Astrocyte of the cerebellum (primary cell): ENCODE measurements around the gene RAC2.

Source experiments
- DNase-seq: peaks from one replicate; pipeline ENCODE4 v3.0.0-alpha.2; 2011; ENCODE audit warnings: low read depth
- H3K4me3 ChIP-seq: 2 replicates; pipeline ENCODE4 v1.5.1; 2011; ENCODE audit warnings: mild to moderate bottlenecking, low read depth, low read length, moderate library complexity
- CTCF ChIP-seq: IDR thresholded peaks from 2 replicates; pipeline ENCODE4 v1.5.1; 2012; ENCODE audit warnings: low read length, low read depth, moderate library complexity, mild to moderate bottlenecking; ENCODE audit errors: missing control alignments
- in situ Hi-C: cut with HindIII; loops from 2 replicates; pipeline ENCODE4 v1.10.0; 2017; ENCODE audit warnings: low sequenced_read_pairs

RAC2 gene

DNA sequence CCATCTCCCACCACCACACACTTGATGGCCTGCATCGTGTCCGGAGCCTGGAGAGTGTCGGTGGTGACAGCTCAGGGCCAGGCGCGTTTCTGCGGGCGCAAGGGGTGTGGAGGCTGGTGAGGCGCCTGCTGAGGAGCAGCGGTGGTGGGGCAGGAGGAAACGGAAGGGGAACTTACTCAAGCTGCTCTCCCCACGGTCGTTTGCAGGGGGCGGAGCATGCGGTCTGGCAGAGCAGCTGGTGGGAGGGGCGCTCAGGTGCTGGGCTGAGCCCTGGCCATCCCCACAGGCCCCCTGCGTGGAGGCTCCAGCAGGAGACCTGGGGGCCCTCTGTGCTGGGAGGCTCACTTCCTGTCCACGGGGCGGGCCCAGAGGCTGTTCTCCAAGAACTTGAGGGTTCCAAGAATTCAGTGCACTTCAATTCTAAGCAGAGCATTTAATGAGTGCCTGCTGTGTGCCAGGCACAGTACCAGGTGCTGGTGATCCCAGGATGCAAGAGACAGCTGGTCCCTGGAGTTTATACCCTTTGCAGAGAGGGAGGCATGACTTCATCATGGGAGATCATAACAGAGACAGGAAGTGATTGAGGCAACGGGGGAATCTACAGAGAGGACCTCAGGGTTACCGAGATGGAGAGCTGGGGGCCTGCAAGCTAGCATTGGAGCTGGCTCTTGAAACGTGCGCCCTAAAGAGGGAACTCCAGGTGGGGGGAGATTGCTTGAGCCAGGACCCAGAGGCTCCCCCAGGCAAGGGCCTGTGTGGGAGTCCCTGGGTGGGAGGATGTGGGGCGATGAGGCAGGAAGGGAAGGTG, at the start of gene RAC2:
Gene RAC2, minus strand, starts transcription at position 156 of the 808 bp plus-strand sequence. Its CDS starts 121 bp downstream, at position 35.
- peak within 1 kb of the TSS; percentile 33 for H3K4me3 ChIP-seq
- in situ Hi-C loops, result no loop called here
- TF ChIP-seq CTCF, result no peak
- no peak for DNase-seq

DNA sequence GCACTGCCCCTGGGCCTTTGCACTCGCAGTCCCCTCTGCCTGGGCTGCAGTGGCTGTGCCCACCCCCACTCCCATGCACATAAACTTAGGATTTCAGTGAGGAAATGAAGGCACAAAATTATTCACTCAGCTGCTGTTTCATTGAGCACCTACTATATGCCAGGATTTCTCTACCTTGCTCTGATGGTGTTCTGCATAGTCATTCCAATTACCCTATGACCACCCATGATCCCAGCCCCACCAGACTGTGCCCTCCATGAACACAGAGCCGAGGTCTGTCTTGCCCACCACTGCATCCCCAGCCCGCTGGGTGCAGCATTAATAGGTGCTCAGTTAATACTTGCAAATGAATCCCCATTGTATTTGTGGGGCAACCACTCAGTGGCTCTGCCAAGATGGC, 49.1 kb upstream of the RAC2 start:
- in situ Hi-C loops, result no loop called here
- H3K4me3 ChIP-seq, result no peak overlapping the region
- DNase-seq, result no peak
- no peak for TF ChIP-seq CTCF

GRCh38 chr22:37292641-37293040, 48.6 kb upstream of the RAC2 start:
- in situ Hi-C loops, result no loop called here

DNA sequence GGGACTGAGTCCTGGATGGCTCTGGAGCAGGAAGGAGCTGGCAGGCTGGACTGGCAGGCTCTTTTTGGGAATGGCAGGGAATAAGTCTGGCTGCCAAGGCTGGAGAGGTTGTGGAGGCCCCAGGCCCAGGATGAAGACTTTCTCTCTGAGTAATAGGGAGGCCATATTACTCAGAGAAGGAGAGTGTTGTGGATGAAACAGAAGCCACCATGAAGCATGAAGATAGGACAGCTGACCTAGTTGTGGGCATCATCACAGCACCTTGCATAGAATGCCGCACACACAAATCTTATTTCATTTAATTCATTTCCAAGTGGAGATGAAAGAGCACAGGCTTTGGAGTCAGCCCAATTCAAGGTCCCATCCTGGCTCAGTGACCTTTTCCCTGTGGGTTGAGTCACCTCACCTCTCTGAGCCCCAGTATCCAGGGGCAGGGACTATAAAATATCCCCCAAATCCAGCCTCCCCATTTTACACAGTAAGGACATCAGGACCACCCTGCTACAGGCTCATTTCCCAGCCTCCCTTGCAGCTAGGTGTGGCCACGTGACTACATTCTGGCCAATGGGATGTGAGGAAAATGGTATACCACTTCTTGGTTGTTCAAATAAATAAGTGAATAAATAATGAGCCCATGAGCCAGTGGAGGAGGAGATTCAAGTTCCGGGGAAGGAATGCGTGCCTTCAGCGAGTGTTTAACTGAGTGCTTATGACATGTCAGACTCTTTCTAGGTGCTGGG, 47.7 kb upstream of the RAC2 start:
- no peak for DNase-seq
- in situ Hi-C loops, result no loop called here
- H3K4me3 ChIP-seq, result no peak overlapping the region
- no peak for TF ChIP-seq CTCF

More at GRCh38 chr22:37292641-37293040, 48.6 kb upstream of the RAC2 start:
- H3K4me3 ChIP-seq, result no peak overlapping the region
- TF ChIP-seq CTCF, result no peak
- DNase-seq, result no peak

GRCh38 chr22:37290737-37291136, 46.7 kb upstream of the RAC2 start:
- H3K4me3 ChIP-seq, result no peak overlapping the region
- no peak for TF ChIP-seq CTCF
- in situ Hi-C loops, result no loop called here
- no peak for DNase-seq

- in situ Hi-C loops, result no loop called here
- no peak overlapping the region for H3K4me3 ChIP-seq
- TF ChIP-seq CTCF, result no peak
- no peak for DNase-seq
These were observed 45.2 kb upstream of the RAC2 start for GRCh38 chr22:37289156-37289735.
